Mesenchymal stem cell (in vitro differentiated cells and primary cell): ENCODE data around the gene CSTA.

Source experiments
- DNase-seq: peaks from one replicate; pipeline ENCODE4 v3.0.0-alpha.2; 2013
- H2AFZ ChIP-seq: one replicate; pipeline ENCODE4 v1.6.1; 2013; ENCODE audit warnings: low read depth, mild to moderate bottlenecking, control low read depth, inconsistent platforms, low read length, moderate library complexity
- H2AK5ac ChIP-seq: 2 replicates; pipeline ENCODE4 v1.6.1; 2013; ENCODE audit warnings: low read length, moderate library complexity, mild to moderate bottlenecking, inconsistent platforms; ENCODE audit not compliant: severe bottlenecking
- H2BK120ac ChIP-seq: one replicate; pipeline ENCODE4 v1.6.1; 2013; ENCODE audit warnings: low read depth, mild to moderate bottlenecking, inconsistent platforms, low read length, moderate library complexity
- H2BK12ac ChIP-seq, 2 experiments: one replicate each; pipeline ENCODE4 v1.6.1; 2013; ENCODE audit warnings: inconsistent platforms in 2 of 2, low read length in 2 of 2, mild to moderate bottlenecking in 2 of 2, moderate library complexity in 2 of 2, control low read depth in 1 of 2
- H2BK15ac ChIP-seq: one replicate; pipeline ENCODE4 v1.6.1; 2013; ENCODE audit warnings: mild to moderate bottlenecking, low read depth, inconsistent platforms; ENCODE audit not compliant: poor library complexity, severe bottlenecking
- H2BK5ac ChIP-seq: 2 replicates; pipeline ENCODE4 v1.6.1; 2013; ENCODE audit warnings: low read depth, mild to moderate bottlenecking, low read length, control low read depth, inconsistent platforms; ENCODE audit not compliant: poor library complexity, severe bottlenecking
- H3K14ac ChIP-seq, 2 experiments: one replicate each; pipeline ENCODE4 v1.6.1; 2013; ENCODE audit warnings: inconsistent platforms in 2 of 2, low read length in 2 of 2, control low read depth in 1 of 2, mild to moderate bottlenecking in 1 of 2, moderate library complexity in 1 of 2
- H3K18ac ChIP-seq, 2 experiments: one replicate each; pipeline ENCODE4 v1.6.1; 2013; ENCODE audit warnings: inconsistent platforms in 2 of 2, low read length in 2 of 2, control low read depth in 1 of 2, low read depth in 1 of 2, mild to moderate bottlenecking in 1 of 2
- H3K23ac ChIP-seq, 2 experiments: one replicate each; pipeline ENCODE4 v1.6.1; 2013; ENCODE audit warnings: inconsistent platforms in 2 of 2, low read length in 2 of 2, mild to moderate bottlenecking in 2 of 2, moderate library complexity in 2 of 2, control low read depth in 1 of 2
- H3K27ac ChIP-seq: 2 replicates; pipeline ENCODE4 v1.5.1; 2013; ENCODE audit warnings: mild to moderate bottlenecking, moderate library complexity, low read length, control low read depth, inconsistent platforms; ENCODE audit not compliant: poor library complexity, severe bottlenecking
- H3K27me3 ChIP-seq, 2 experiments: 2 replicates each; pipeline versions ENCODE4 v1.6.1 to v1.7.0; 2013; ENCODE audit warnings: low read length in 2 of 2, mild to moderate bottlenecking in 2 of 2, moderate library complexity in 2 of 2, control low read depth in 1 of 2, inconsistent platforms in 1 of 2; ENCODE audit not compliant: control insufficient read depth in 1 of 2, insufficient read depth in 1 of 2
- H3K36me3 ChIP-seq, 2 experiments: 2 replicates each; pipeline versions ENCODE4 v1.6.1 to v1.7.0; 2013; ENCODE audit warnings: low read length in 2 of 2, control low read depth in 1 of 2, inconsistent platforms in 1 of 2, low read depth in 1 of 2, mild to moderate bottlenecking in 1 of 2; ENCODE audit not compliant: insufficient read depth in 2 of 2, control insufficient read depth in 1 of 2
- H3K4ac ChIP-seq, 2 experiments: one replicate each; pipeline ENCODE4 v1.6.1; 2013; ENCODE audit warnings: inconsistent platforms in 2 of 2, low read length in 2 of 2, mild to moderate bottlenecking in 2 of 2, moderate library complexity in 2 of 2, control low read depth in 1 of 2, low read depth in 1 of 2
- H3K4me1 ChIP-seq: 2 replicates; pipeline ENCODE4 v1.6.1; 2013; ENCODE audit warnings: low read depth, low read length, control low read depth; ENCODE audit not compliant: control insufficient read depth, insufficient read depth
- H3K4me2 ChIP-seq: 2 replicates; pipeline ENCODE4 v1.6.1; 2013; ENCODE audit warnings: low read length, mild to moderate bottlenecking, inconsistent platforms; ENCODE audit not compliant: poor library complexity, severe bottlenecking
- H3K4me3 ChIP-seq, 2 experiments: 2 replicates each; pipeline versions ENCODE4 v1.5.1 to v1.7.0; 2013; ENCODE audit warnings: low read length in 2 of 2, mild to moderate bottlenecking in 2 of 2, control low read depth in 1 of 2, low read depth in 1 of 2; ENCODE audit not compliant: insufficient read depth in 1 of 2
- H3K79me1 ChIP-seq: replicated peaks from 2 replicates; pipeline ENCODE4 v1.6.1; 2013; ENCODE audit warnings: mild to moderate bottlenecking, control low read depth, low read length, inconsistent platforms; ENCODE audit not compliant: poor library complexity, severe bottlenecking
- H3K9ac ChIP-seq: 2 replicates; pipeline ENCODE4 v1.7.0; 2013; ENCODE audit warnings: mild to moderate bottlenecking, low read length, moderate library complexity
- H3K9me3 ChIP-seq: 2 replicates; pipeline ENCODE4 v1.7.0; 2013; ENCODE audit warnings: mild to moderate bottlenecking, low read length; ENCODE audit not compliant: control insufficient read depth
- H4K8ac ChIP-seq: one replicate; pipeline ENCODE4 v1.6.1; 2013; ENCODE audit warnings: inconsistent platforms, mild to moderate bottlenecking, low read length, moderate library complexity
- H4K91ac ChIP-seq: one replicate; pipeline ENCODE4 v1.6.1; 2013; ENCODE audit warnings: mild to moderate bottlenecking, low read length, inconsistent platforms
- WGBS: methylation state at CpG from one replicate; pipeline ENCODE4 v1.1.7; 2013; ENCODE audit warnings: mixed read lengths; 5-methylcytosine and 5-hydroxymethylcytosine counted together

Gene CSTA

DNA sequence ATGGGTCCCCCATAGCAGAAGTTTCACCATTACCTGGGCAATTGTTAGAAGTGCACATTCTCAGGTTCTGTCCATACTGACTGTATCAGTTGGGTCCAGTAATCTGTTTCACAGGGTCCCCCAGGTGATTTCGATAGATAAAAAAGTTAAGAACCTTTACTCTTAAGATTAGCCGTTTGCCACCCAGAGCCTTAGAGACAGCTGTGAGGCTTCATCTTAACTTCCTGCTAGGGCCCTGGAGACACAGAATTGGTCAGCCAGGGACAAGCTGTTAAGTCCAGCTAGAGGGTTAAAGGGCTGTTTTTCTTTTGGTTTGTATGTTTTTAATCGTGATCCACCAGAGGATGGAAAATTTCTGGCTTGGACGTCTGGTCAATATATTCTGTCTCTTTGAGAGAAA lies 65.6 kb downstream of the CSTA start:
- Histone ChIP-seq H4K91ac (no peak overlapping the region), H3K79me1 (peaks cover 16% of the 10 kb centered on the region), H3K14ac (no peak overlapping the region), H3K18ac (no peak overlapping the region), H3K4ac (no peak overlapping the region), H2BK12ac (no peak overlapping the region), H3K4me1 (peaks cover 4% of the 10 kb centered on the region), H3K36me3 (peaks cover 0 to 17% of the 10 kb centered on the region in 2 experiments), H3K27me3 (no peaks in the 10 kb centered on the region), H3K9ac (peak overlapping the region; percentile 46), H2BK15ac (no peak overlapping the region), H4K8ac (no peak overlapping the region), H3K4me2 (no peak overlapping the region), H2BK120ac (no peak overlapping the region), H3K27ac (no peak overlapping the region), H3K4me3 (no peak overlapping the region), H3K9me3 (no peaks in the 10 kb centered on the region), H2BK5ac (no peak overlapping the region), H2AK5ac (no peak overlapping the region), H3K23ac (no peak overlapping the region), H2AFZ (no peak overlapping the region)
- DNase-seq, result no peak
- WGBS, result 63% methylated on average over 4 of the region's 4 CpGs
